C4-2B (cell line): ENCODE data around the gene LYPD5.
"Not testable (repeated sequence)": the region's sequence is repeated elsewhere in the genome, so short reads cannot be mapped to it uniquely, and the experiment has no call there.

ENCODE experiments used
- H3K27ac ChIP-seq: fragments of 450-650 bp; 2 replicates; pipeline ENCODE4 v1.5.1; 2017
- ZFX ChIP-seq: fragments of 450-650 bp; IDR thresholded peaks from 2 replicates; pipeline ENCODE4 v1.6.1; 2017
- TF ChIP-seq, protein P1 (sequence below): fragments of 450-650 bp; conservative IDR thresholded peaks from 2 replicates; pipeline ENCODE4 v1.5.1; 2017; ENCODE audit warnings: mild to moderate bottlenecking

LYPD5 gene

GRCh38 chr19:43820884-43821215 lies 18.6 kb upstream of the LYPD5 start:
- TF ChIP-seq ZFX = no peak
- TF ChIP-seq, protein P1, sequence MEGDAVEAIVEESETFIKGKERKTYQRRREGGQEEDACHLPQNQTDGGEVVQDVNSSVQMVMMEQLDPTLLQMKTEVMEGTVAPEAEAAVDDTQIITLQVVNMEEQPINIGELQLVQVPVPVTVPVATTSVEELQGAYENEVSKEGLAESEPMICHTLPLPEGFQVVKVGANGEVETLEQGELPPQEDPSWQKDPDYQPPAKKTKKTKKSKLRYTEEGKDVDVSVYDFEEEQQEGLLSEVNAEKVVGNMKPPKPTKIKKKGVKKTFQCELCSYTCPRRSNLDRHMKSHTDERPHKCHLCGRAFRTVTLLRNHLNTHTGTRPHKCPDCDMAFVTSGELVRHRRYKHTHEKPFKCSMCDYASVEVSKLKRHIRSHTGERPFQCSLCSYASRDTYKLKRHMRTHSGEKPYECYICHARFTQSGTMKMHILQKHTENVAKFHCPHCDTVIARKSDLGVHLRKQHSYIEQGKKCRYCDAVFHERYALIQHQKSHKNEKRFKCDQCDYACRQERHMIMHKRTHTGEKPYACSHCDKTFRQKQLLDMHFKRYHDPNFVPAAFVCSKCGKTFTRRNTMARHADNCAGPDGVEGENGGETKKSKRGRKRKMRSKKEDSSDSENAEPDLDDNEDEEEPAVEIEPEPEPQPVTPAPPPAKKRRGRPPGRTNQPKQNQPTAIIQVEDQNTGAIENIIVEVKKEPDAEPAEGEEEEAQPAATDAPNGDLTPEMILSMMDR = no peak
- H3K27ac ChIP-seq = no peak overlapping the region

DNA sequence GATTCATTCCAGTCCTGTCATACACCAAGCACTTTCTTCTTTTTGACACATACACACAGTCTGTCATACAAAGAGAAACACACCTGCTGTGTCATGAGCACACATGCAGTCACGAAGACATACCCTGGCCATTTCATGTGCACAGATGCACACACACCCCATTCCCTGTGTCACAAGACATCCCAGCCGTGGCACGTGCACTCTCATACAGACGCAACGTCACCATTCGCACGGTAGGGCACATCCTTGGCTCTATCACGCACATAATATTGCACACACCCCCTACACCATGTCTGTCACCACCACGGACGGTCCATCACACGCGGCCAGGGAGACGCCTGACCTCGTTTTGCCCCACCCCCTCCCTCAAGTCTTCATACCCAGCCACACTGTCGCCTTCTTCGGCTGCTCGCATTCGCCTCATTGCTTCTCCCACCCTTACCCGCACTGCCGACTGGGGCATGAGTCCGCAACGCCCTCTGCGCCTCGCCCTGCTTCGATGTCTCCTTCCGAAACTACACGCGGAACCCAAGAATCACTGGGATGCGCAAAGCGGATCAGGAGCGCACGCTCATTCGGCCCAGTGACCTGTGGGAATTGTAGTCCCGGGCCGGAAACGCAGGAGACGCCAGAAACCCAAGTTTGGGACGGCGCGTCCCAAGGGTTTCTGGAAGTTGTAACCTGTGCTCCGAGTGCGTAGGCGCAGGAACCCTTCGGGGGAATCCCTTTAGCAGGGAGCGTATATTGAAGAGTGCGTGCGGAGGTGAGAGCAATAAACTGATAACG lies 18.0 kb upstream of the LYPD5 start:
- TF ChIP-seq ZFX = no peak
- TF ChIP-seq, protein P1 = no peak

GRCh38 chr19:43818500-43818899 lies 16.3 kb upstream of the LYPD5 start:
- TF ChIP-seq, protein P1 = no peak
- TF ChIP-seq ZFX = no peak
- H3K27ac ChIP-seq = no peak overlapping the region

More for the DNA sequence above, 18.0 kb upstream of the LYPD5 start:
- no peak overlapping the region for H3K27ac ChIP-seq

GRCh38 chr19:43817454-43817853 lies 15.2 kb upstream of the LYPD5 start:
- not testable (repeated sequence) for H3K27ac ChIP-seq

GRCh38 chr19:43814663-43815352 lies 12.6 kb upstream of the LYPD5 start:
- TF ChIP-seq, protein P1 = no peak
- TF ChIP-seq ZFX = no peak

DNA sequence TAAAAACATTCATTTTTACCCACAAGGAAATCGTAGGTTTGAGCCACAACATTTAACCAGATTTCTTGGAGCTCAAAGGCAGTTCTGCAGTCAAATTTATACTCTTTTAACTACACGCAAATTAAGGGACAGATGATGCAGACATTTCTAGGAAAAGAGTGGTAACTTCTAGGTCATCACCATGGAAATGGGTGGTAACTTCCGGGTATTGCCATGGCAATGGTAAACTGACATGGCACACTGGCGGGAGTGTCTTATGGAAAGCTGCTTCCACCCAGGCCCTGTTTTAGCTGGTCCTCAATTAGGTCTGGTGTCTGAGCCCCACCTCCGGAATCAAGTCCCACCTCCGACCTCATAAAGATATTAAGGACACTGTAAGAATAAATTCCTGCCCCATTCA lies 10.4 kb upstream of the LYPD5 start:
- H3K27ac ChIP-seq = no peak overlapping the region
- TF ChIP-seq ZFX = no peak
- TF ChIP-seq, protein P1 = no peak

More at GRCh38 chr19:43814663-43815352, 12.6 kb upstream of the LYPD5 start:
- H3K27ac ChIP-seq = no peak overlapping the region

GRCh38 chr19:43812259-43812658 lies 10.0 kb upstream of the LYPD5 start:
- TF ChIP-seq, protein P1 = no peak
- no peak for TF ChIP-seq ZFX
- no peak overlapping the region for H3K27ac ChIP-seq
